GM23248 (cell line): ENCODE results near the gene KPNA2. TPM values are rescaled to one million over a fixed set of nuclear protein-coding genes. Genes with fewer than 3 reads are reported as not detected.

ENCODE experiments used
- DNase-seq: peaks from one replicate; pipeline ENCODE4 v3.0.0-alpha.2; 2015
- H2AFZ ChIP-seq: fragments of 200-600 bp; sonication (generic); 2 replicates; pipeline ENCODE4 v1.6.1; 2016; ENCODE audit warnings: antibody characterized with exemption
- H3F3A ChIP-seq: fragments of 200-600 bp; sonication (generic); 2 replicates; pipeline ENCODE4 v1.6.1; 2016; ENCODE audit warnings: mild to moderate bottlenecking, antibody characterized with exemption, mixed run types; ENCODE audit not compliant: insufficient read depth
- H3K27ac ChIP-seq: fragments of 200-600 bp; sonication (generic); 2 replicates; pipeline ENCODE4 v1.5.1; 2016; ENCODE audit warnings: mild to moderate bottlenecking
- H3K27me3 ChIP-seq: fragments of 200-600 bp; sonication (generic); replicated peaks from 2 replicates; pipeline ENCODE4 v1.6.1; 2016; ENCODE audit warnings: mild to moderate bottlenecking; ENCODE audit not compliant: insufficient read depth
- H3K36me3 ChIP-seq: fragments of 200-600 bp; sonication (generic); 2 replicates; pipeline ENCODE4 v1.6.1; 2016; ENCODE audit warnings: low read depth, mild to moderate bottlenecking
- H3K4me1 ChIP-seq: fragments of 200-600 bp; sonication (generic); 2 replicates; pipeline ENCODE4 v1.6.1; 2016; ENCODE audit warnings: mild to moderate bottlenecking; ENCODE audit not compliant: insufficient read depth
- H3K4me2 ChIP-seq: fragments of 200-600 bp; sonication (generic); one replicate; pipeline ENCODE4 v1.6.1; 2016; ENCODE audit warnings: mild to moderate bottlenecking; ENCODE audit not compliant: unreplicated experiment
- H3K4me3 ChIP-seq: fragments of 200-600 bp; sonication (generic); 2 replicates; pipeline ENCODE4 v1.5.1; 2016; ENCODE audit warnings: mild to moderate bottlenecking
- H3K79me2 ChIP-seq: fragments of 200-600 bp; sonication (generic); 2 replicates; pipeline ENCODE4 v1.6.1; 2016; ENCODE audit warnings: mild to moderate bottlenecking; ENCODE audit not compliant: insufficient read depth
- H3K9ac ChIP-seq: fragments of 200-600 bp; sonication (generic); 2 replicates; pipeline ENCODE4 v1.6.1; 2016; ENCODE audit warnings: mild to moderate bottlenecking
- H3K9me2 ChIP-seq: fragments of 200-600 bp; sonication (generic); 2 replicates; pipeline ENCODE4 v1.6.1; 2016; ENCODE audit warnings: mixed run types, mild to moderate bottlenecking, moderate library complexity; ENCODE audit not compliant: insufficient read depth
- H3K9me3 ChIP-seq: fragments of 200-600 bp; sonication (generic); one replicate; pipeline ENCODE4 v1.6.1; 2017; ENCODE audit warnings: low read depth
- H4K20me1 ChIP-seq: fragments of 200-600 bp; sonication (generic); 2 replicates; pipeline ENCODE4 v1.6.0; 2016; ENCODE audit not compliant: insufficient read depth
- EZH2 ChIP-seq: fragments of 200-600 bp; sonication (generic); IDR thresholded peaks from 2 replicates; pipeline ENCODE4 v1.6.1; 2018; ENCODE audit warnings: antibody characterized with exemption, mild to moderate bottlenecking; ENCODE audit not compliant: insufficient read depth, poor library complexity, severe bottlenecking
- EZH2phosphoT487 ChIP-seq: fragments of 200-600 bp; sonication (generic); IDR thresholded peaks from 2 replicates; pipeline ENCODE4 v1.6.1; 2018; ENCODE audit warnings: antibody characterized with exemption, moderate library complexity, mild to moderate bottlenecking, low read depth; ENCODE audit not compliant: insufficient read depth
- WGBS, 2 experiments: methylation state at CpG; one replicate each; pipeline ENCODE4 v1.1.6; 2015 to 2017; ENCODE audit warnings: low lambda C conversion rate in 2 of 2, low coverage in 1 of 2; ENCODE audit errors: missing lambda C conversion rate in 2 of 2; 5-methylcytosine and 5-hydroxymethylcytosine counted together
- in situ Hi-C: fragments of 300-500 bp; cut with MboI; formaldehyde crosslinking; loops from 2 replicates; pipeline ENCODE4 v1.15.0; 2020
- polyA plus RNA-seq: library from polyadenylated mRNA; unstranded; fragments of >200 nt; fragmentation: Nextera tagmentation; extraction: Ambion mirVana; gene quantifications from 2 replicates; pipeline ENCODE4 v1.2.1, GENCODE V29; 2016
- total RNA-seq: library from RNA; depleted of rRNA; stranded (reverse); fragments of >200 nt; shearing (Covaris generic); gene quantifications from 2 replicates; pipeline ENCODE4 v1.2.3, GENCODE V29; 2014; rRNA removed

KPNA2 gene
- total and polyA plus RNA-seq, 2 experiments from 2014 or later = 98.2 to 159 TPM

DNA sequence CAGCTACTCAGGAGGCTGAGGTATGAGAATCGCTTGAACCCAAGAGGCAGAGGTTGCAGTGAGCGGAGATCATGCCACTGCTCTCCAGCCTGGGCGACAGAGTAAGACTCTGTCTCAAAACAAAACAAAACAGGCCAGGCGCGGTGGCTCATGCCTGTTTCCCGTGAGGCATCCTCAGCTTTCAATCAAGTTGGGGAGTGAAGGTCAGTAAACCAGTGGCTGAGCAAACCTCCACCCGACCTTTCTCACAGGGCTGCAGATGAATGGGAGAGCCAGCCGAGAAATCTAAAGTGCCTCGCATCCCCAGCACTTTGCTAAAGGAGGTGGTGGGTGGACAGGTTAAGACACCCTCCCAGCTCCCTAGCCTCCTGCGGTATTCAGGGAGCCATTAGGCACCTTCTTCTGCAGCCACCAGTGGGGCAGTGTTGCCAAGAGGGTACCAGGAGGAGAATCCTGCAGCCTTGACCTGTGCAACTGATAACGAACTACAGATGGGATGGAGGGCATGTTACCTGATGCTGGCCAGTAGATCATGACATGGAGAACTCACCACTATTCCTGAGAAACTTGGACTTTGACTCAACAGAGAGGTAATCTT is 59.0 kb downstream of the KPNA2 start:
- 90 to 91% methylated on average over 11 of the region's 11 CpGs for WGBS, 2 experiments
- H3K4me3 ChIP-seq = no peak overlapping the region
- no peaks in the 10 kb centered on the region for H3K9me3 ChIP-seq
- H3K27me3 ChIP-seq = no peaks in the 10 kb centered on the region
- no peaks in the 10 kb centered on the region for H3K4me1 ChIP-seq
- H3K79me2 ChIP-seq = no peaks in the 10 kb centered on the region
- no peak overlapping the region for H2AFZ ChIP-seq
- no peaks in the 10 kb centered on the region for H3K36me3 ChIP-seq
- no peak overlapping the region for H3K27ac ChIP-seq
- no peak overlapping the region for H3K4me2 ChIP-seq
- TF ChIP-seq EZH2 (no peak), EZH2phosphoT487 (no peak)
- H4K20me1 ChIP-seq = no peaks in the 10 kb centered on the region
- H3K9ac ChIP-seq = no peak overlapping the region
- DNase-seq = no peak
- H3F3A ChIP-seq = no peaks in the 10 kb centered on the region
- in situ Hi-C loops = no loop called here
- H3K9me2 ChIP-seq = no peaks in the 10 kb centered on the region

DNA sequence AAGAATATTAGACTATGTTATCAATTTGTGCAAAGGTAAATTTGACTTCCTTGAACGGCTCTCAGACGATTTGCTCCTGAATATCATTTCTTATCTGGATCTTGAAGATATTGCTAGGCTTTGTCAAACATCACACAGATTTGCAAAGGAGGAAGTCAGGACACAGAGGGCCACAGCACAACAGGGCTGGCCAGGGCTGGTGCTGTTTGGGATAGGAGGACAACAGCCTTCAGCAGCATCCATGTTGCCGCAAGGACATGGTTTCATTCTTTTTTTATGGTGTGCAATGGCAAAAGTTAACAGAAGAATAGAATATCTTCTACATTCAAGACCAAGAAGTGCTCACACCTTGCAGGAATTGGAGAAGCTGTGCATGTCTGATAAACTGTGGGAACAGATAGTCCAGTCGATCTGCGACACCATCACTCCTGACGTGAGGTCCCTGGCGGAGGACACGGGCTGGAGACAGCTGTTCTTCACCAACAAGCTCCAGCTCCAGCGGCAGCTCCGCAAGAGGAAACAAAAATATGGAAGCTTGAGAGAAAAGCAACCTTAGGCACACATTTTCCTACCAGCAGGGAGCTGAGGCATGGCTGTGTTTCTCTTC is 59.8 kb downstream of the KPNA2 start:
- TF ChIP-seq EZH2 (no peak), EZH2phosphoT487 (no peak)
- Histone ChIP-seq H3K9me3 (no peaks in the 10 kb centered on the region), H3F3A (no peaks in the 10 kb centered on the region), H3K27me3 (no peaks in the 10 kb centered on the region), H3K27ac (no peak overlapping the region), H2AFZ (no peak overlapping the region), H3K9ac (no peak overlapping the region), H4K20me1 (no peaks in the 10 kb centered on the region), H3K79me2 (no peaks in the 10 kb centered on the region), H3K4me1 (no peaks in the 10 kb centered on the region), H3K4me3 (no peak overlapping the region), H3K36me3 (no peaks in the 10 kb centered on the region), H3K9me2 (no peaks in the 10 kb centered on the region), H3K4me2 (no peak overlapping the region)
- 77 to 87% methylated on average over 10 of the region's 10 CpGs for WGBS, 2 experiments
- DNase-seq = no peak
- in situ Hi-C loops = no loop called here

DNA sequence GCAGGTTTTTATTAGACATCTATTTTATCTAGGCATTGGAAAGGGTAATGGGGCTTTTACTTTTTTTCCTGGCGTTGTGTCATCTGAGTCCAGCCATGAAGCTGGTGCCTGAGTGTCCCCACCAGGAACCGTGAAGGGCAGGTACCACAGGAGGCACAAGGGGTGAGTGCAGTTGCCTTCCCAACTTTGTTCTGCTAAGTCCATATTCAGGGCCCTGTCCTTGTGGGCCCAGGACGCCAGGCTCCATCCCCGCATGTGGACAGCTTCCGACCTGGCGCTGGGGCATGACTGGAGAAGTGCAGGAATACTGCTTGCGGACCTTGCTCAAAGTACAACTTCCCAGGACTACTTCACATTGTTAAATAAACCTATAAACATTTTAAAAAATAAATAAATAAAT is 60.6 kb downstream of the KPNA2 start:
- no peak for DNase-seq
- in situ Hi-C loops = no loop called here
- Histone ChIP-seq H3K36me3 (no peaks in the 10 kb centered on the region), H3K4me1 (no peaks in the 10 kb centered on the region), H3F3A (no peaks in the 10 kb centered on the region), H3K27me3 (no peaks in the 10 kb centered on the region), H3K9me3 (no peaks in the 10 kb centered on the region), H3K4me2 (no peak overlapping the region), H4K20me1 (no peaks in the 10 kb centered on the region), H3K27ac (no peak overlapping the region), H3K9me2 (no peaks in the 10 kb centered on the region), H2AFZ (no peak overlapping the region), H3K79me2 (no peaks in the 10 kb centered on the region), H3K9ac (no peak overlapping the region), H3K4me3 (no peak overlapping the region)
- 91 to 97% methylated on average over 7 of the region's 7 CpGs for whole genome bisulfite sequencing, 2 experiments
- no peak for TF ChIP-seq EZH2

Other genes starting within 250 kb of the KPNA2 start
- gene BPTF, start 210.2 kb upstream of the KPNA2 start, total RNA-seq = 18.2 and 26.9 TPM in 2 replicates
- 11.4 and 15.6 TPM in 2 replicates for gene BPTF, start 210.2 kb upstream of the KPNA2 start, polyA plus RNA-seq
- 8.0 and 14.3 TPM in 2 replicates for gene C17orf58, start 39.3 kb upstream of the KPNA2 start, total RNA-seq
- 12.0 and 12.8 TPM in 2 replicates for gene C17orf58, start 39.3 kb upstream of the KPNA2 start, polyA plus RNA-seq
- 81.6 and 96.7 TPM in 2 replicates for gene AMZ2, start 212.3 kb downstream of the KPNA2 start, total RNA-seq
- gene AMZ2, start 212.3 kb downstream of the KPNA2 start, polyA plus RNA-seq = 117 and 120 TPM in 2 replicates